Measurements from ENCODE around the gene LRRC73. TPM values are rescaled to one million over a fixed set of nuclear protein-coding genes. Genes with fewer than 3 reads are reported as not detected.
"Not testable (repeated sequence)": the region's sequence is repeated elsewhere in the genome, so short reads cannot be mapped to it uniquely, and the experiment has no call there.

LRRC73 gene
- total RNA-seq, 1 donor from 2014 or later: 0.26 TPM

- no peaks in the 10 kb centered on the region for H3K27me3 ChIP-seq (ENCODE audit: control insufficient read depth, insufficient read depth, low read length)
- DNase-seq (ENCODE audit: low read depth) (no peak), FAIRE-seq (no peak)
- no peak for TF ChIP-seq CTCF (IDR thresholded peaks at IDR 0.05; ENCODE audit: insufficient read depth, low read length, severe bottlenecking)
- no peaks in the 10 kb centered on the region for H3K36me3 ChIP-seq (ENCODE audit: control insufficient read depth, insufficient read depth, low read length)
- H3K4me3 ChIP-seq (ENCODE audit: low read depth, low read length): no peak overlapping the region
These were observed 48.2 kb downstream of the LRRC73 start for GRCh38 chr6:43461936-43462335.

- Histone ChIP-seq H3K36me3 (ENCODE audit: control insufficient read depth, insufficient read depth, low read length) (no peaks in the 10 kb centered on the region), H3K27me3 (ENCODE audit: control insufficient read depth, insufficient read depth, low read length) (no peaks in the 10 kb centered on the region), H3K4me3 (ENCODE audit: low read depth, low read length) (no peak overlapping the region)
- TF ChIP-seq CTCF (IDR thresholded peaks at IDR 0.05; ENCODE audit: insufficient read depth, low read length, severe bottlenecking): no peak
- DNase-seq (ENCODE audit: low read depth): no peak
- FAIRE-seq: no peak
These were observed 50.1 kb downstream of the LRRC73 start for GRCh38 chr6:43460032-43460431.

- no peaks in the 10 kb centered on the region for H3K27me3 ChIP-seq (ENCODE audit: control insufficient read depth, insufficient read depth, low read length)
- TF ChIP-seq CTCF (IDR thresholded peaks at IDR 0.05; ENCODE audit: insufficient read depth, low read length, severe bottlenecking): no peak
- no peak for FAIRE-seq
- no peak overlapping the region for H3K4me3 ChIP-seq (ENCODE audit: low read depth, low read length)
- no peaks in the 10 kb centered on the region for H3K36me3 ChIP-seq (ENCODE audit: control insufficient read depth, insufficient read depth, low read length)
- DNase-seq (ENCODE audit: low read depth): no peak
These were observed 50.6 kb downstream of the LRRC73 start for GRCh38 chr6:43459535-43459934.

- DNase-seq (ENCODE audit: low read depth); H3K4me3 ChIP-seq (ENCODE audit: low read depth, low read length); H3K36me3 ChIP-seq (ENCODE audit: control insufficient read depth, insufficient read depth, low read length); H3K27me3 ChIP-seq (ENCODE audit: control insufficient read depth, insufficient read depth, low read length); FAIRE-seq: not testable (repeated sequence)
These were observed 52.0 kb downstream of the LRRC73 start for GRCh38 chr6:43458154-43458553.

- no peak for FAIRE-seq
- H3K27me3 ChIP-seq (ENCODE audit: control insufficient read depth, insufficient read depth, low read length): no peaks in the 10 kb centered on the region
- DNase-seq (ENCODE audit: low read depth): no peak
- no peak overlapping the region for H3K4me3 ChIP-seq (ENCODE audit: low read depth, low read length)
- no peaks in the 10 kb centered on the region for H3K36me3 ChIP-seq (ENCODE audit: control insufficient read depth, insufficient read depth, low read length)
- TF ChIP-seq CTCF (IDR thresholded peaks at IDR 0.05; ENCODE audit: insufficient read depth, low read length, severe bottlenecking): no peak
These were observed 52.5 kb downstream of the LRRC73 start for GRCh38 chr6:43457643-43458042.

Other genes with a start within 250 kb of the LRRC73 start
- not detected in 2 replicates for gene SLC22A7, start 212.1 kb downstream of the LRRC73 start, total RNA-seq
- not detected in 2 replicates for gene CRIP3, start 201.5 kb downstream of the LRRC73 start, total RNA-seq
- 1.8 and 2.1 TPM in 2 replicates for gene ZNF318, start 140.7 kb downstream of the LRRC73 start, total RNA-seq
- 9.7 and 11.0 TPM in 2 replicates for gene ABCC10, start 82.8 kb downstream of the LRRC73 start, total RNA-seq
- 4.1 and 8.2 TPM in 2 replicates for gene DLK2, start 54.8 kb downstream of the LRRC73 start, total RNA-seq
- gene TJAP1, start 32.8 kb downstream of the LRRC73 start, total RNA-seq: 6.1 and 6.6 TPM in 2 replicates
- gene YIPF3, start 6.6 kb upstream of the LRRC73 start, total RNA-seq: 62.3 and 83.2 TPM in 2 replicates
- 25.5 and 38.2 TPM in 2 replicates for gene POLR1C, start 6.7 kb upstream of the LRRC73 start, total RNA-seq
- 35.8 and 43.1 TPM in 2 replicates for gene XPO5, start 65.7 kb upstream of the LRRC73 start, total RNA-seq
- gene POLH, start 65.8 kb upstream of the LRRC73 start, total RNA-seq: 17.4 and 24.3 TPM in 2 replicates
- 176 and 273 TPM in 2 replicates for gene GTPBP2, start 118.9 kb upstream of the LRRC73 start, total RNA-seq
- 21.5 and 27.9 TPM in 2 replicates for gene MAD2L1BP, start 125.5 kb upstream of the LRRC73 start, total RNA-seq
- under 0.01 and 0.13 TPM in 2 replicates for gene RSPH9, start 134.7 kb upstream of the LRRC73 start, total RNA-seq
- 79.5 and 94.3 TPM in 2 replicates for gene MRPS18A, start 177.4 kb upstream of the LRRC73 start, total RNA-seq

Measured in bronchial epithelial cell (primary cell).